ENCODE results near the gene PDK2.

PDK2 gene

GRCh38 chr17:50139950-50140885 lies 45.1 kb downstream of the PDK2 start:
- DNase-seq = peak; percentile 74

- no peak for DNase-seq
Observed at GRCh38 chr17:50141026-50141744, 46.0 kb downstream of the PDK2 start.

GRCh38 chr17:50141745-50142110 lies 46.6 kb downstream of the PDK2 start:
- no peak for DNase-seq

GRCh38 chr17:50143461-50144176 lies 48.5 kb downstream of the PDK2 start:
- no peak for DNase-seq

- no peak for DNase-seq
Observed at GRCh38 chr17:50144355-50144754, 49.2 kb downstream of the PDK2 start.

- DNase-seq = no peak
Observed at GRCh38 chr17:50144845-50145531, 49.8 kb downstream of the PDK2 start.

- no peak for DNase-seq
Observed at GRCh38 chr17:50145532-50146229, 50.5 kb downstream of the PDK2 start.

GRCh38 chr17:50146230-50146926 lies 51.2 kb downstream of the PDK2 start:
- DNase-seq = no peak

- DNase-seq = no peak
Observed at GRCh38 chr17:50146927-50147665, 51.9 kb downstream of the PDK2 start.

- no peak for DNase-seq
Observed at GRCh38 chr17:50147841-50148225, 52.7 kb downstream of the PDK2 start.

GRCh38 chr17:50148226-50149090 lies 53.3 kb downstream of the PDK2 start:
- DNase-seq = no peak

- DNase-seq = no peak
Observed at GRCh38 chr17:50149091-50149416, 53.9 kb downstream of the PDK2 start.

GRCh38 chr17:50149417-50150353 lies 54.5 kb downstream of the PDK2 start:
- no peak for DNase-seq

GRCh38 chr17:50150354-50151040 lies 55.3 kb downstream of the PDK2 start, which contains the start of gene PPP1R9B:
TSS of gene PPP1R9B (minus strand) at chr17:50150677. CDS start at chr17:50150513, 164 bp downstream.
- no peak for DNase-seq

GRCh38 chr17:50151041-50151936 lies 56.1 kb downstream of the PDK2 start:
- peak; percentile 62 for DNase-seq

GRCh38 chr17:50151937-50152547 lies 56.9 kb downstream of the PDK2 start:
- DNase-seq = peak; percentile 73

Data from NCI-H1694 treated with DMSO at 0.1 percent for 48 hours (cell line).